NT2/D1 (cell line): ENCODE measurements around the gene SMAD5.

Experiments
- YY1 ChIP-seq: IDR thresholded peaks from 2 replicates; pipeline ENCODE4 v1.6.1; 2011; ENCODE audit not compliant: insufficient read length, insufficient read depth
- ZNF274 ChIP-seq: IDR thresholded peaks from 2 replicates; pipeline ENCODE4 v1.6.1; 2011; ENCODE audit warnings: mild to moderate bottlenecking, low read depth, low read length

DNA sequence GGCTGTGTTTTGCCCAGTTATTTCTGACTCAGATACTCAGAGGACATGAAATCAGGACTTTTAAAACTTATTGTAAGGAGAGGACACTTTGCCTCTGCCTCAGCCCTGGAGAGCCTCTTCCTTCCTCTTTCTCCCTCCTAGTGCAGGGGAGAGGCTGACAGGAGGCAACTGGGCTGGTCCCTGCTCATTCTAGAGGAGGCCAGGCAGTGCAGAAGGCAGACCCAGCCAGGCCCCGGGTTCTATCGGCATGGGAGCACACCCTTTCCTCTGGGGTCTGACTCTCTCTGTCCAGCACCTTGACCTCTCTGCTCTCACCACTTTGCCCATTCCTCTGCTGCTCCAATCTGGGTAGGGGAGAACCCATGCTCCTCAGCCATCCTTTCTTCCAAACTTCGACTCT is 76.3 kb downstream of the SMAD5 start:
- TF ChIP-seq ZNF274: no peak
- TF ChIP-seq YY1: no peak
